GM23338 (cell line): ENCODE measurements around the gene NRCAM. TPM values are rescaled to one million over a fixed set of nuclear protein-coding genes. Genes with fewer than 3 reads are reported as not detected.

Experiments
- ATAC-seq: fragments of 200-7000 bp; cut with Tn5 transposase; 3 replicates; pipeline ENCODE4 v1.9.1; 2020
- DNase-seq: peaks from one replicate; pipeline ENCODE4 v3.0.0-alpha.2; 2015; ENCODE audit warnings: low spot score
- H2AFZ ChIP-seq: fragments of 200-600 bp; sonication (generic); 2 replicates; pipeline ENCODE4 v1.8.0; 2016; ENCODE audit warnings: antibody characterized with exemption, mild to moderate bottlenecking, moderate library complexity
- H3F3A ChIP-seq: fragments of 200-600 bp; sonication (generic); replicated peaks from 2 replicates; pipeline ENCODE4 v1.8.0; 2017; ENCODE audit warnings: antibody characterized with exemption, mixed run types, low read depth
- H3K27ac ChIP-seq: fragments of 200-600 bp; sonication (generic); 2 replicates; pipeline ENCODE4 v1.6.1; 2016; ENCODE audit warnings: low read depth
- H3K27me3 ChIP-seq: fragments of 200-600 bp; sonication (generic); 2 replicates; pipeline ENCODE4 v1.8.0; 2016; ENCODE audit warnings: mild to moderate bottlenecking, mixed run types, moderate library complexity; ENCODE audit not compliant: insufficient read depth
- H3K36me3 ChIP-seq: fragments of 200-600 bp; sonication (generic); 2 replicates; pipeline ENCODE4 v1.8.0; 2016; ENCODE audit warnings: mild to moderate bottlenecking; ENCODE audit not compliant: insufficient read depth
- H3K4me1 ChIP-seq: fragments of 200-600 bp; sonication (generic); 2 replicates; pipeline ENCODE4 v1.8.0; 2016; ENCODE audit warnings: mild to moderate bottlenecking, moderate library complexity; ENCODE audit not compliant: insufficient read depth
- H3K4me2 ChIP-seq: fragments of 200-600 bp; sonication (generic); 2 replicates; pipeline ENCODE4 v1.7.1; 2017; ENCODE audit warnings: mixed run types
- H3K4me3 ChIP-seq: fragments of 200-600 bp; sonication (generic); 2 replicates; pipeline ENCODE4 v1.6.1; 2016; ENCODE audit warnings: mixed run types
- H3K79me2 ChIP-seq: fragments of 200-600 bp; sonication (generic); replicated peaks from 2 replicates; pipeline ENCODE4 v1.8.0; 2017; ENCODE audit warnings: mild to moderate bottlenecking; ENCODE audit not compliant: insufficient read depth
- H3K9me2 ChIP-seq: fragments of 200-600 bp; sonication (generic); 2 replicates; pipeline ENCODE4 v1.8.0; 2017; ENCODE audit not compliant: insufficient read depth
- H4K20me1 ChIP-seq: fragments of 200-600 bp; sonication (generic); replicated peaks from 2 replicates; pipeline ENCODE4 v1.8.0; 2017; ENCODE audit warnings: mild to moderate bottlenecking; ENCODE audit not compliant: insufficient read depth
- H3K27ac Mint-ChIP-seq: 2 replicates; pipeline ENCODE4 v1.8.0; 2020; ENCODE audit warnings: inconsistent platforms, mild to moderate bottlenecking, moderate library complexity, mixed read lengths
- H3K27me3 Mint-ChIP-seq: 3 replicates; pipeline ENCODE4 v1.8.0; 2022; ENCODE audit warnings: low read depth, mild to moderate bottlenecking, moderate library complexity, mixed read lengths, inconsistent platforms; ENCODE audit not compliant: insufficient read depth, poor library complexity
- H3K36me3 Mint-ChIP-seq: 3 replicates; pipeline ENCODE4 v1.8.0; 2021; ENCODE audit warnings: low read depth, mild to moderate bottlenecking, inconsistent platforms, moderate library complexity, mixed read lengths
- H3K4me1 Mint-ChIP-seq: 3 replicates; pipeline ENCODE4 v1.8.0; 2020; ENCODE audit warnings: mild to moderate bottlenecking, inconsistent platforms, mixed read lengths
- H3K4me3 Mint-ChIP-seq: 3 replicates; pipeline ENCODE4 v1.8.0; 2021; ENCODE audit warnings: moderate library complexity, mild to moderate bottlenecking, inconsistent platforms, mixed read lengths
- H3K9me3 Mint-ChIP-seq: 3 replicates; pipeline ENCODE4 v1.8.0; 2020; ENCODE audit warnings: moderate library complexity, mild to moderate bottlenecking, inconsistent platforms, mixed read lengths
- CREB1 ChIP-seq: fragments of 250-450 bp; sonication (Bioruptor Pico); IDR thresholded peaks from 2 replicates; pipeline ENCODE4 v1.5.0; 2020; ENCODE audit warnings: low read depth, mild to moderate bottlenecking, moderate library complexity
- EZH2 ChIP-seq: fragments of 200-600 bp; sonication (generic); IDR thresholded peaks from one replicate; pipeline ENCODE4 v1.8.0; 2017; ENCODE audit warnings: antibody characterized with exemption, mild to moderate bottlenecking, low read depth; ENCODE audit not compliant: unreplicated experiment
- EZH2phosphoT487 ChIP-seq: fragments of 200-600 bp; sonication (generic); IDR thresholded peaks from one replicate; pipeline ENCODE4 v1.8.1; 2018; ENCODE audit warnings: antibody characterized with exemption; ENCODE audit not compliant: unreplicated experiment
- JUNB ChIP-seq: IDR thresholded peaks from one replicate; pipeline ENCODE4 v1.6.1; 2016; ENCODE audit warnings: antibody characterized with exemption; ENCODE audit not compliant: unreplicated experiment
- NANOG ChIP-seq: IDR thresholded peaks from 2 replicates; pipeline ENCODE4 v1.6.1; 2016; ENCODE audit warnings: antibody characterized with exemption, borderline replicate concordance
- POLR2AphosphoS5 ChIP-seq: IDR thresholded peaks from 2 replicates; pipeline ENCODE4 v1.6.1; 2016; ENCODE audit warnings: antibody characterized with exemption, low read depth
- ZNF114 ChIP-seq: fragments of 250-450 bp; sonication (Bioruptor Pico); IDR thresholded peaks from 2 replicates; pipeline ENCODE4 v1.5.0; 2020; ENCODE audit warnings: mild to moderate bottlenecking, moderate library complexity
- ZNF331 ChIP-seq: fragments of 250-450 bp; sonication (Bioruptor Pico); IDR thresholded peaks from 2 replicates; pipeline ENCODE4 v1.5.0; 2020; ENCODE audit warnings: low read depth, mild to moderate bottlenecking, moderate library complexity
- polyA plus RNA-seq: library from polyadenylated mRNA; unstranded; fragments of >200 nt; fragmentation: Nextera tagmentation; extraction: Ambion mirVana; gene quantifications from 2 replicates; pipeline ENCODE4 v1.2.1, GENCODE V29; 2016
- total RNA-seq: library from RNA; depleted of rRNA; stranded (reverse); fragments of >200 nt; shearing (Covaris generic); gene quantifications from 2 replicates; pipeline ENCODE4 v1.2.3, GENCODE V29; 2014
- TF ChIP-seq, protein P1 (sequence below), 2 experiments: fragments of 200-600 bp in 1 of 2; sonication (generic) in 1 of 2; conservative IDR thresholded peaks; 2 replicates each; pipeline versions ENCODE4 v1.5.1 to v1.6.1; 2016 to 2017; ENCODE audit warnings: antibody characterized with exemption in 2 of 2, low read depth in 2 of 2, mild to moderate bottlenecking in 2 of 2, moderate library complexity in 1 of 2
- TF ChIP-seq, protein P2 (sequence below): fragments of 250-450 bp; sonication (Bioruptor Pico); IDR thresholded peaks from 2 replicates; pipeline ENCODE4 v1.5.0; 2020; ENCODE audit warnings: mild to moderate bottlenecking, moderate library complexity
- TF ChIP-seq, protein P3 (sequence below): IDR thresholded peaks from one replicate; pipeline ENCODE4 v1.6.1; 2018; ENCODE audit warnings: antibody characterized with exemption; ENCODE audit not compliant: unreplicated experiment

Gene NRCAM
- total and polyA plus RNA-seq, 2 experiments from 2014 or later = 2.5 to 6.8 TPM

GRCh38 chr7:108327353-108327752 is 128.9 kb downstream of the NRCAM start (continued):
- TF ChIP-seq, protein P1, sequence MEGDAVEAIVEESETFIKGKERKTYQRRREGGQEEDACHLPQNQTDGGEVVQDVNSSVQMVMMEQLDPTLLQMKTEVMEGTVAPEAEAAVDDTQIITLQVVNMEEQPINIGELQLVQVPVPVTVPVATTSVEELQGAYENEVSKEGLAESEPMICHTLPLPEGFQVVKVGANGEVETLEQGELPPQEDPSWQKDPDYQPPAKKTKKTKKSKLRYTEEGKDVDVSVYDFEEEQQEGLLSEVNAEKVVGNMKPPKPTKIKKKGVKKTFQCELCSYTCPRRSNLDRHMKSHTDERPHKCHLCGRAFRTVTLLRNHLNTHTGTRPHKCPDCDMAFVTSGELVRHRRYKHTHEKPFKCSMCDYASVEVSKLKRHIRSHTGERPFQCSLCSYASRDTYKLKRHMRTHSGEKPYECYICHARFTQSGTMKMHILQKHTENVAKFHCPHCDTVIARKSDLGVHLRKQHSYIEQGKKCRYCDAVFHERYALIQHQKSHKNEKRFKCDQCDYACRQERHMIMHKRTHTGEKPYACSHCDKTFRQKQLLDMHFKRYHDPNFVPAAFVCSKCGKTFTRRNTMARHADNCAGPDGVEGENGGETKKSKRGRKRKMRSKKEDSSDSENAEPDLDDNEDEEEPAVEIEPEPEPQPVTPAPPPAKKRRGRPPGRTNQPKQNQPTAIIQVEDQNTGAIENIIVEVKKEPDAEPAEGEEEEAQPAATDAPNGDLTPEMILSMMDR (conservative IDR thresholded peaks at IDR 0.05; ENCODE audit: low read depth in 2 of 2) = no peak
- TF ChIP-seq NANOG = no peak
- TF ChIP-seq, protein P2, sequence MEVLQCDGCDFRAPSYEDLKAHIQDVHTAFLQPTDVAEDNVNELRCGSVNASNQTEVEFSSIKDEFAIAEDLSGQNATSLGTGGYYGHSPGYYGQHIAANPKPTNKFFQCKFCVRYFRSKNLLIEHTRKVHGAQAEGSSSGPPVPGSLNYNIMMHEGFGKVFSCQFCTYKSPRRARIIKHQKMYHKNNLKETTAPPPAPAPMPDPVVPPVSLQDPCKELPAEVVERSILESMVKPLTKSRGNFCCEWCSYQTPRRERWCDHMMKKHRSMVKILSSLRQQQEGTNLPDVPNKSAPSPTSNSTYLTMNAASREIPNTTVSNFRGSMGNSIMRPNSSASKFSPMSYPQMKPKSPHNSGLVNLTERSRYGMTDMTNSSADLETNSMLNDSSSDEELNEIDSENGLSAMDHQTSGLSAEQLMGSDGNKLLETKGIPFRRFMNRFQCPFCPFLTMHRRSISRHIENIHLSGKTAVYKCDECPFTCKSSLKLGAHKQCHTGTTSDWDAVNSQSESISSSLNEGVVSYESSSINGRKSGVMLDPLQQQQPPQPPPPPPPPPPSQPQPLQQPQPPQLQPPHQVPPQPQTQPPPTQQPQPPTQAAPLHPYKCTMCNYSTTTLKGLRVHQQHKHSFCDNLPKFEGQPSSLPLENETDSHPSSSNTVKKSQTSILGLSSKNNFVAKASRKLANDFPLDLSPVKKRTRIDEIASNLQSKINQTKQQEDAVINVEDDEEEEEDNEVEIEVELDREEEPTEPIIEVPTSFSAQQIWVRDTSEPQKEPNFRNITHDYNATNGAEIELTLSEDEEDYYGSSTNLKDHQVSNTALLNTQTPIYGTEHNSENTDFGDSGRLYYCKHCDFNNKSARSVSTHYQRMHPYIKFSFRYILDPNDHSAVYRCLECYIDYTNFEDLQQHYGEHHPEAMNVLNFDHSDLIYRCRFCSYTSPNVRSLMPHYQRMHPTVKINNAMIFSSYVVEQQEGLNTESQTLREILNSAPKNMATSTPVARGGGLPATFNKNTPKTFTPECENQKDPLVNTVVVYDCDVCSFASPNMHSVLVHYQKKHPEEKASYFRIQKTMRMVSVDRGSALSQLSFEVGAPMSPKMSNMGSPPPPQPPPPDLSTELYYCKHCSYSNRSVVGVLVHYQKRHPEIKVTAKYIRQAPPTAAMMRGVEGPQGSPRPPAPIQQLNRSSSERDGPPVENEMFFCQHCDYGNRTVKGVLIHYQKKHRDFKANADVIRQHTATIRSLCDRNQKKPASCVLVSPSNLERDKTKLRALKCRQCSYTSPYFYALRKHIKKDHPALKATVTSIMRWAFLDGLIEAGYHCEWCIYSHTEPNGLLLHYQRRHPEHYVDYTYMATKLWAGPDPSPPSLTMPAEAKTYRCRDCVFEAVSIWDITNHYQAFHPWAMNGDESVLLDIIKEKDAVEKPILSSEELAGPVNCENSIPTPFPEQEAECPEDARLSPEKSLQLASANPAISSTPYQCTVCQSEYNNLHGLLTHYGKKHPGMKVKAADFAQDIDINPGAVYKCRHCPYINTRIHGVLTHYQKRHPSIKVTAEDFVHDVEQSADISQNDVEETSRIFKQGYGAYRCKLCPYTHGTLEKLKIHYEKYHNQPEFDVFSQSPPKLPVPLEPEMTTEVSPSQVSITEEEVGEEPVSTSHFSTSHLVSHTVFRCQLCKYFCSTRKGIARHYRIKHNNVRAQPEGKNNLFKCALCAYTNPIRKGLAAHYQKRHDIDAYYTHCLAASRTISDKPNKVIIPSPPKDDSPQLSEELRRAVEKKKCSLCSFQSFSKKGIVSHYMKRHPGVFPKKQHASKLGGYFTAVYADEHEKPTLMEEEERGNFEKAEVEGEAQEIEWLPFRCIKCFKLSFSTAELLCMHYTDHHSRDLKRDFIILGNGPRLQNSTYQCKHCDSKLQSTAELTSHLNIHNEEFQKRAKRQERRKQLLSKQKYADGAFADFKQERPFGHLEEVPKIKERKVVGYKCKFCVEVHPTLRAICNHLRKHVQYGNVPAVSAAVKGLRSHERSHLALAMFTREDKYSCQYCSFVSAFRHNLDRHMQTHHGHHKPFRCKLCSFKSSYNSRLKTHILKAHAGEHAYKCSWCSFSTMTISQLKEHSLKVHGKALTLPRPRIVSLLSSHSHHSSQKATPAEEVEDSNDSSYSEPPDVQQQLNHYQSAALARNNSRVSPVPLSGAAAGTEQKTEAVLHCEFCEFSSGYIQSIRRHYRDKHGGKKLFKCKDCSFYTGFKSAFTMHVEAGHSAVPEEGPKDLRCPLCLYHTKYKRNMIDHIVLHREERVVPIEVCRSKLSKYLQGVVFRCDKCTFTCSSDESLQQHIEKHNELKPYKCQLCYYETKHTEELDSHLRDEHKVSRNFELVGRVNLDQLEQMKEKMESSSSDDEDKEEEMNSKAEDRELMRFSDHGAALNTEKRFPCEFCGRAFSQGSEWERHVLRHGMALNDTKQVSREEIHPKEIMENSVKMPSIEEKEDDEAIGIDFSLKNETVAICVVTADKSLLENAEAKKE (CRISPR knock-in tag) = no peak
- TF ChIP-seq ZNF114 (CRISPR knock-in tag) = no peak
- TF ChIP-seq JUNB = no peak
- TF ChIP-seq EZH2phosphoT487 = no peak

DNA sequence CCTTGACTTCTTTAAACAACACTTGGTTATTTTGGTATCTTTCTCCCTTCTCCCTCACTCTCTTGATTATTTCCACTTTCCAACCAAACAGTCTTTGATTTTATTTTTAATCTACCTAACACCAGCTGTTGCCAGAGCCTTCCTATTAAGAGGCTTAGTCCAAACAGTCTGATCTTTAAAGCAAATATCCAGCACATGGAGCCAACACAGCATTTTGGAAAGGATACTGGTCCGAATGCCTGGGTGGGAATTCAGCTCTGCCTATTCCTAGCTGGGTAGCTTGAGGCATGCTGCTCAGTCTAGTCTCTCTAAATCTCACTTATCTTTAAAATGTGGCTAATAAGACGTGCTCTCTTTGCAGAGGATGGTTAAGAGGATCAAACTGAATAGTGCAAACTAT is 129.3 kb downstream of the NRCAM start:
- H3K4me3 ChIP-seq = no peak overlapping the region
- no peak for DNase-seq
- no peak overlapping the region for H2AFZ ChIP-seq
- no peaks in the 10 kb centered on the region for H3K79me2 ChIP-seq
- H3K4me1 ChIP-seq = peaks cover 27% of the 10 kb centered on the region
- no peak overlapping the region for H3K27ac ChIP-seq
- no peak overlapping the region for H3K4me2 ChIP-seq
- no peaks in the 10 kb centered on the region for H3K27me3 ChIP-seq
- Mint-ChIP-seq H3K4me3 (no peak overlapping the region), H3K36me3 (no peaks in the 10 kb centered on the region), H3K9me3 (no peaks in the 10 kb centered on the region), H3K27me3 (peaks cover 6% of the 10 kb centered on the region), H3K27ac (no peak overlapping the region), H3K4me1 (peaks cover 62% of the 10 kb centered on the region)
- H4K20me1 ChIP-seq = no peaks in the 10 kb centered on the region
- no peak for ATAC-seq
- no peaks in the 10 kb centered on the region for H3F3A ChIP-seq
- H3K36me3 ChIP-seq = no peaks in the 10 kb centered on the region
- H3K9me2 ChIP-seq = no peaks in the 10 kb centered on the region
- TF ChIP-seq POLR2AphosphoS5 = no peak
- TF ChIP-seq ZNF114 (CRISPR knock-in tag) = no peak
- TF ChIP-seq CREB1 = no peak
- TF ChIP-seq JUNB = no peak
- no peak for TF ChIP-seq EZH2
- TF ChIP-seq ZNF331 (CRISPR knock-in tag) = no peak
- TF ChIP-seq, protein P1 (conservative IDR thresholded peaks at IDR 0.05; ENCODE audit: low read depth in 2 of 2) = no peak
- TF ChIP-seq, protein P3, sequence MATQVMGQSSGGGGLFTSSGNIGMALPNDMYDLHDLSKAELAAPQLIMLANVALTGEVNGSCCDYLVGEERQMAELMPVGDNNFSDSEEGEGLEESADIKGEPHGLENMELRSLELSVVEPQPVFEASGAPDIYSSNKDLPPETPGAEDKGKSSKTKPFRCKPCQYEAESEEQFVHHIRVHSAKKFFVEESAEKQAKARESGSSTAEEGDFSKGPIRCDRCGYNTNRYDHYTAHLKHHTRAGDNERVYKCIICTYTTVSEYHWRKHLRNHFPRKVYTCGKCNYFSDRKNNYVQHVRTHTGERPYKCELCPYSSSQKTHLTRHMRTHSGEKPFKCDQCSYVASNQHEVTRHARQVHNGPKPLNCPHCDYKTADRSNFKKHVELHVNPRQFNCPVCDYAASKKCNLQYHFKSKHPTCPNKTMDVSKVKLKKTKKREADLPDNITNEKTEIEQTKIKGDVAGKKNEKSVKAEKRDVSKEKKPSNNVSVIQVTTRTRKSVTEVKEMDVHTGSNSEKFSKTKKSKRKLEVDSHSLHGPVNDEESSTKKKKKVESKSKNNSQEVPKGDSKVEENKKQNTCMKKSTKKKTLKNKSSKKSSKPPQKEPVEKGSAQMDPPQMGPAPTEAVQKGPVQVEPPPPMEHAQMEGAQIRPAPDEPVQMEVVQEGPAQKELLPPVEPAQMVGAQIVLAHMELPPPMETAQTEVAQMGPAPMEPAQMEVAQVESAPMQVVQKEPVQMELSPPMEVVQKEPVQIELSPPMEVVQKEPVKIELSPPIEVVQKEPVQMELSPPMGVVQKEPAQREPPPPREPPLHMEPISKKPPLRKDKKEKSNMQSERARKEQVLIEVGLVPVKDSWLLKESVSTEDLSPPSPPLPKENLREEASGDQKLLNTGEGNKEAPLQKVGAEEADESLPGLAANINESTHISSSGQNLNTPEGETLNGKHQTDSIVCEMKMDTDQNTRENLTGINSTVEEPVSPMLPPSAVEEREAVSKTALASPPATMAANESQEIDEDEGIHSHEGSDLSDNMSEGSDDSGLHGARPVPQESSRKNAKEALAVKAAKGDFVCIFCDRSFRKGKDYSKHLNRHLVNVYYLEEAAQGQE = no peak
